MCF 10A (cell line): ENCODE data around the gene MIER1. TPM values are rescaled to one million over a fixed set of nuclear protein-coding genes. Genes with fewer than 3 reads are reported as not detected.

Source experiments
- BruUV-seq: library from RNA; stranded (reverse); fragments of 400-500 nt; replicated peaks from 2 replicates; lab custom pipeline; 2021; lab: Mats Ljungman, UMichigan
- CTCF ChIA-PET: fragments of 300-600 bp; sonication (Branson Sonifier 250); formaldehyde crosslinking; extraction: SDS; loops from one replicate; lab custom pipeline; 2021; ENCODE audit warnings: antibody characterized with exemption, inconsistent platforms; lab: Yijun Ruan, JAX
- POLR2A ChIA-PET: fragments of 300-600, 350-650 bp; sonication (Branson Sonifier 250); formaldehyde crosslinking; extraction: SDS; loops from one replicate; lab custom pipeline; 2020; ENCODE audit warnings: antibody characterized with exemption, inconsistent platforms; lab: Yijun Ruan, JAX
- DNase-seq: peaks from one replicate; pipeline ENCODE4 v3.0.0-alpha.2; 2018; ENCODE audit not compliant: unreplicated experiment
- H3K27ac Mint-ChIP-seq: one replicate; pipeline ENCODE4 v1.8.0; 2022; ENCODE audit warnings: mild to moderate bottlenecking, low read depth, mixed read lengths; ENCODE audit not compliant: unreplicated experiment
- H3K27me3 Mint-ChIP-seq: one replicate; pipeline ENCODE4 v1.8.0; 2022; ENCODE audit warnings: mixed read lengths; ENCODE audit not compliant: insufficient read depth, unreplicated experiment
- H3K36me3 Mint-ChIP-seq: one replicate; pipeline ENCODE4 v1.8.0; 2022; ENCODE audit warnings: mild to moderate bottlenecking, moderate library complexity, mixed read lengths; ENCODE audit not compliant: insufficient read depth, unreplicated experiment
- H3K4me1 Mint-ChIP-seq: one replicate; pipeline ENCODE4 v1.8.0; 2022; ENCODE audit warnings: mixed read lengths; ENCODE audit not compliant: insufficient read depth, unreplicated experiment
- H3K4me3 Mint-ChIP-seq: one replicate; pipeline ENCODE4 v1.8.0; 2022; ENCODE audit warnings: mild to moderate bottlenecking, moderate library complexity, mixed read lengths; ENCODE audit not compliant: unreplicated experiment
- H3K9me3 Mint-ChIP-seq: one replicate; pipeline ENCODE4 v1.8.0; 2022; ENCODE audit warnings: mixed read lengths; ENCODE audit not compliant: unreplicated experiment
- CTCF ChIP-seq: fragments of 200-600 bp; IDR thresholded peaks from one replicate; pipeline ENCODE4 v1.8.0; 2022; ENCODE audit warnings: antibody characterized with exemption, mild to moderate bottlenecking; ENCODE audit not compliant: unreplicated experiment
- intact Hi-C: fragments of 100-400 bp; cut with micrococcal nuclease; formaldehyde crosslinking; loops from 2 replicates; pipeline ENCODE4 v1.14.1; 2022
- total RNA-seq: library from RNA; stranded (reverse); gene quantifications from 2 replicates; pipeline ENCODE4 v1.2.3, GENCODE V29; 2022

Gene MIER1
- total RNA-seq, 1 experiment from 2014 or later = 36.5 TPM

GRCh38 chr1:66933887-66934700 is 9.3 kb downstream of the MIER1 start:
- CTCF ChIA-PET = interaction anchor here (0.6 to 1.2 kb wide), 5 partner anchors 9 to 215 kb away, joined by 3 to 4 read pairs (median 3); partner anchors contain the start of genes DNAI4 and MIER1
- Mint-ChIP-seq H3K9me3 (no peaks in the 10 kb centered on the region), H3K27ac (peak overlapping the region; percentile 99), H3K4me1 (peaks cover 31% of the 10 kb centered on the region), H3K4me3 (peak overlapping the region; percentile 84), H3K27me3 (no peaks in the 10 kb centered on the region), H3K36me3 (peaks cover 24% of the 10 kb centered on the region)
- POLR2A ChIA-PET = interaction anchor here (0.6 to 3.6 kb wide), 12 partner anchors 9 to 820 kb away, joined by 3 to 76 read pairs (median 3); partner anchors contain the start of genes DNAI4, MIER1 and SLC35D1
- intact Hi-C loops = loop anchor here (5.0 to 10.0 kb wide), 2 partner anchors 372 to 1509 kb away; partner anchors contain the start of genes LEPR and LEPROT
- BruUV-seq = TSS peak; percentile 75
- no peak for TF ChIP-seq CTCF
- DNase-seq = peak; percentile 61

- no TSS peak for BruUV-seq
- POLR2A ChIA-PET = interaction anchor here (3.0 to 5.2 kb wide), 2 partner anchors 9 to 12 kb away, joined by 23 to 37 read pairs; partner anchors contain the start of genes DNAI4 and MIER1
- Mint-ChIP-seq H3K27me3 (no peaks in the 10 kb centered on the region), H3K4me1 (peaks cover 38% of the 10 kb centered on the region), H3K4me3 (no peak overlapping the region), H3K36me3 (peaks cover 41% of the 10 kb centered on the region), H3K27ac (peak overlapping the region; percentile 51), H3K9me3 (no peaks in the 10 kb centered on the region)
- intact Hi-C loops = loop anchor here (10.0 kb wide), 1 partner anchor 1513 kb away; the partner anchor contains the start of genes LEPR and LEPROT
- TF ChIP-seq CTCF = no peak
- CTCF ChIA-PET = interaction anchor here (0.5 to 1.7 kb wide), 3 partner anchors 14 to 211 kb away, joined by 3 to 11 read pairs (median 3); no protein-coding TSS in a partner anchor
- no peak for DNase-seq
These were observed 12.9 kb downstream of the MIER1 start for GRCh38 chr1:66937529-66938234.

- H3K4me1 Mint-ChIP-seq = peaks cover 38% of the 10 kb centered on the region
- no TSS peak for BruUV-seq
- H3K9me3 Mint-ChIP-seq = no peaks in the 10 kb centered on the region
- H3K27me3 Mint-ChIP-seq = no peaks in the 10 kb centered on the region
- peak overlapping the region; percentile 23 for H3K27ac Mint-ChIP-seq
- ChIA-PET POLR2A (interaction anchor here (0.7 to 5.2 kb wide), 4 partner anchors 9 to 636 kb away, joined by 3 to 37 read pairs (median 13); partner anchors contain the start of genes DNAI4 and MIER1), CTCF (interaction anchor here (1.7 kb wide), 1 partner anchor 211 kb away, joined by 11 read pairs; no protein-coding TSS in a partner anchor)
- intact Hi-C loops = loop anchor here (10.0 kb wide), 1 partner anchor 1514 kb away; the partner anchor contains the start of genes LEPR and LEPROT
- DNase-seq = peak; percentile 38
- H3K4me3 Mint-ChIP-seq = no peak overlapping the region
- peaks cover 41% of the 10 kb centered on the region for H3K36me3 Mint-ChIP-seq
- TF ChIP-seq CTCF = no peak
These were observed 13.8 kb downstream of the MIER1 start for GRCh38 chr1:66938613-66939012.
